ELR (cell line): ENCODE results near the gene TGFB1.

Source experiments
- DNase-seq: peaks from one replicate; pipeline ENCODE4 v3.0.0-alpha.2; 2015; ENCODE audit warnings: low read depth

The TGFB1 gene

GRCh38 chr19:41321204-41321599, 32.5 kb downstream of the TGFB1 start:
- DNase-seq, result no peak

GRCh38 chr19:41320568-41320967, 33.2 kb downstream of the TGFB1 start:
- DNase-seq, result no peak

GRCh38 chr19:41320185-41320518, 33.6 kb downstream of the TGFB1 start:
- DNase-seq, result no peak

- DNase-seq, result no peak
Measured at GRCh38 chr19:41319500-41320184, 34.1 kb downstream of the TGFB1 start.

DNA sequence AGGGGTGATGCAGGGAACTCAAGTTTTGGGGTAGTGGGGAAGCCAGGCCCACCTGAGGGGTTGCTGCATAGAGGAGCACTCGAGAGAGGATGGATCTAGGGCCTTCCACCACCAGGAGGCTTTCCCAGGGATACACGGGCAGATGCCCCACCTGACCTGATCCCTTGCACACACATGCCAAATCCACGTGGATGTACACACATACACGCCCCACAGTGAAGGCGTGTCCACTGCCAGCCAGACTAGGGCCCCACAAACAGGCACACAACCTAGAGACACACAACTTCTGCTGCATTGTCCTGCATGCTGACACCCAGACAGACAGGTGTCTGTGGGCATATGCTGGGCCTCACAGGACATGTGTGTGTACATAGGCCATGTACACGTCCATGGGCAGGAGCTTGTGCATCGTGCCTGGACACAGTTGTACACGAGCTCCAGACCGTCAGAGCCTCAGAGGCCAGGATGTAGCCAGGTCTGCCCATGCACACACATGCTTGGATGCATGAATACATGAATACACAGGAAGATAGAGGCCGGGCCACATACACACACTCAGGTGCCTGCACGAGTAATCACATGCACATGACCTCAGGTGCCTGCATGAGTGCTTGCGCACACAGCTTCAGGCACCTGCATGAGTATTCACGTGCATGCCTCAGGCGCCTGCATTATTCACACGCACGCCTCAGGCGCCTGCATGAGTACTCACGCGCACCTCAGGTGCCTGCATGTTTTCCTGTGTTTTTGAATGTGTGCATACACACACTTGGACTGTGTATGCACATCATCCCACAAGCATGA, 34.8 kb downstream of the TGFB1 start:
- no peak for DNase-seq

DNA sequence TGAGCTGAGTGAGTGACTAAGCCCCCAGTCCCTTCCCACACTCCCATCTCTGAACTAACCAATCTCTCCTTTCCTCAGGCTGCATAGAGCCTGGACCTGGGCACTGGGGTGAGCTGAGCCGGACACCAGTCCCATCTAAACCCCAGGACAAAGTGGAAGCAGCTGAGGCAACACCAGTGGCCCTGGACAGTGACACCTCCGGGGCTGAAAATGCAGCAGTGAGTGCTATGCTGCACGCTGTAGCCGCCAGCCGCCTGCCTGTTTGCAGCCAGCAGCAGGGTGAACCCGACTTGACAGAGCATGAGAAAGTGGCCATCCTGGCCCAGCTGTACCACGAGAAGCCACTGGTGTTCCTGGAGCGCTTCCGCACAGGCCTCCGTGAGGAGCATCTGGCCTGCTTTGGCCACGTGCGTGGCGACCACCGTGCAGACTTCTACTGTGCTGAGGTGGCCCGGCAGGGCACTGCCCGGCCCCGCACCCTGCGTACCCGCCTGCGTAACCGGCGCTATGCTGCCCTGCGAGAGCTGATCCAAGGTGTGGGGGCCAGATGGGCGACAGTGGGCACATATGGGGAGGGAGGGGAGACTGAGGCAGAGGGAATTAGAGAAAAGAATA, 37.3 kb downstream of the TGFB1 start:
- DNase-seq, result no peak

DNA sequence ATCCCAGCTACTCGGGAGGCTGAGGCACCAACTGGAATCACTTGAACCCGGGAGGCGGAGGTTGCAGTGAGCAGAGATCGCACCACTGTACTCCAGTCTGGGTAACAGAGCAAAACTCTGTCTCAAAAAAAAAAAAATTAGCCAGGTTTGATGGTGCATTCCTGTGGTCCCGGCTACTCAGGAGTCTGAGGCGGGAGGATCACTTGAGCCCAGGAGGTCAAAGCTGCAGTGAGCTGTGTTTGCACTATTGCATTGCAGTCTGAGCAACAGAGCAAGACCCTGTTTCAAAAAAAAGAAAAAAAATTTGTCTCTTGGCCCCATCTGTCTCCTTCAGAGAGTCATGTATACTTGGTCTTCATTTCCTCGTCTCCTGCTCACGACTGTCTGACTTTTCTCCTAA, 42.1 kb downstream of the TGFB1 start:
- no peak for DNase-seq

- no peak for DNase-seq
Measured at GRCh38 chr19:41311072-41311471, 42.6 kb downstream of the TGFB1 start.

- peak; percentile 86 for DNase-seq
Measured at GRCh38 chr19:41310033-41310831, 43.5 kb downstream of the TGFB1 start, which contains the start of gene CCDC97. CCDC97 (plus strand) TSS chr19:41310172; CDS start chr19:41310311, 139 bp downstream.

DNA sequence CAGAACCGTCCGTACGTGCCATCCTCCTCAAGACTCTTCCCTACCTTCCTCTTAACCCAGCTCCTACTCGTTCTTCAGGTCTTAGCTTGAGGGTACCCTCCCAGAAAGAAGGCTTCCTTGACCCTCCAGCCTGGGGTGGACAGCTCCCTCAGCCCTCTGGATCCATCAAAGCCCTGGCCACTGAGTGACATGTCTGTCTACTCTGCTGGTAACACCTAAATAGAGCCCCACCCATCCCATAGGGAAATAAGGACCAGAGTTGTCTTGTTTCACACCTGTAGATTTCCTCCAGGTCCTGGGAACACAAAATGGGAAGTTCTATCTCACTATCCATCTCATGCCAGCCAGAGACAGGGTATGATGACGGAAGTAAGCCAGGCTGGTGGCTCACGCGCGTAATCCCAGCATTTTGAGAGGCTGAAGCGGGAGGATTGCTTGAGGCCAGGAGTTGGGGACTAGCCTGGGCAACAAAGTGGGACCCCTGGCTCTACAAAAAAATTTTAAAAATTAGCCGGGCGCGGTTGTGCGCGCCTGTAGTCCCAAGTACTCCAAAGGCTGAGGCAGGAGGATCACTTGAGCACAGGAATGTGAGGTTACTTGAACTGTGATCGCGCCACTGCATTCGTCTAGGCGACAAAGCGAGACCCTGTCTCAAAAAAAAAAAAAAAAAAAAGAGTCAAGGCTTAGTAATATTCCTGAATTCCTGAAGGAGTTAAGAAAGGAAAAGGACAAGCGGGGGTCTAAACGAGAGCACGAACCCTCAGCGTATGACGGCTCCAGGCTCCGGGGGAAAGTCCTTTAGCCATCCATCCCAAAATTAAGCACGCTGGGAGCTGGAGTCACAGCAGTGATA, 44.3 kb downstream of the TGFB1 start:
- peak; percentile 22 for DNase-seq

GRCh38 chr19:41308450-41309179, 45.1 kb downstream of the TGFB1 start:
- peak; percentile 88 for DNase-seq

GRCh38 chr19:41307954-41308449, 45.7 kb downstream of the TGFB1 start:
- DNase-seq, result no peak

DNA sequence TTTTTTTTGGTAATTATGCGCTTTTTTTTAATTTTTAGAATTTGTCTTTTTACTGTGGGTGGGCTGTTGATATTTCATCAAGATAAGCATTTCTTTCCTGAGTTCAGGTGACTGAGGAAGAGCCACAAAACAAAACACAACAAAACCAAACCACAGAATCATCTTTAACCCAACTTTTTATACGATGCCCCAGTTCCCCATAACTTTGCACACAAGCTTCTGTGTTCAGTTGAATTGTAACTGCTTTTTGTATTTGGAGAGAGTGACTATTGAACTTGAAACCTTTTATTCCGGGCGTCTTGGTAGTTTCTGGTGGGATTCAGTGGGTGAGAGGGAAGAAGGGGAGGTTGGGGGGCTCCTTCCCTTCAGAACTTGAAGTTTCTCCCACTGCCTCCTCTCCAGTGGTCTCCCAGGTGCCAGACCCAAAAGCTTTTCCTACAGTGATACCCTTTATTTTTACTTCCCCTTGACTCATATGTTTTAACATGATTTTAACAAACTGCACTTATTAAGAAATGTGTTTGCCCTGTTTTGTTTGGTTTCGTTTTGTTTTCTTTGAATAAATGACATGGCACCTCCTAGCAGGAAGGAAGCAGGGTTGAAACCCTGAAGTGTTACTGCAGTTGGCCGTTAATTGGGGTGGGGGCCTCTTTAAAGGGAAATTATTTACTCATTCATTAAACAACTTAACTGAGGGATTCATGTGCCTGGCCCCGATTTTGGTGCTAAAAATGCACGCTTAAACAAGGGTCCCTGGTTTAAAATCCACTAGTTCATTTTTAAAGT, 46.4 kb downstream of the TGFB1 start:
- no peak for DNase-seq

DNA sequence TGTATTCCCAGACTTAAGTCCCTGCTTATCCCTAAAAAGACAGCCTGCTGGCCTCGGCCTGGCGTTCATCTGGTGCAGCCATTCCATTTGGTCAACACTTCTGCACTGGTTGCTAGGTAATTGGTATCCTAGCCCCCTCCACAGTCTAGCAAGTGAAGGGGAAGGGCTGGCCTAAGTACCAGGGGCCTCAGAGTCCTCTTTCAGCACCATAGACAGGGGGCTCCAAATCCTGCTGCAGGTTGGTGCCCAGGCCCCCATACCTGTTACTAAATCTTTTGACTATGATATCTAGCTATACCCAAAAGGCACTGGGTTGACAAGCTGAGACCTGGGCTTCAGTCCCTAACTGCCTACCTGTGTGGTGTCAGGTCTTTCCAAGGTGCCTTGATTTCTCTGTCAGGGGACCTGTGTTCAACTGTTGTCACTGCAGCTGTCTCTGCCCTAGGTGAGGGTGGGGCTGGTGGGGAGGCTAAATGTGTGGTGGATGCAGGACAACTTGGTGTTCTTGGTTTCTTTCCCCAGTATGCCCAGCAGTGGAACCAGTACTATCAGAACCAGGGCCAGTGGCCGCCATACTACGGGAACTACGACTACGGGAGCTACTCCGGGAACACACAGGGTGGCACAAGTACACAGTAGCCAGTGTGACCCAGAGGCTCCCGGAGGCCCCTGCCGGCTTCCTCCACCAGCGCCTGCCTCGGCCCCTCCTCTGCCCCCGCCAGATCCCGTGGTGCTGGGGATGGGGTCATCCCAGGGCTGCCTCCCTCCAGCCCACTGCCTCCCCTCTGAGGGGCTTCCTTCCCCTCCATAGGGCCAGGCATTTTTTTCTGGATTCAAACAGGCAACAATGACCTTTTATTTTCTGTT, 47.6 kb downstream of the TGFB1 start:
- DNase-seq, result no peak

DNA sequence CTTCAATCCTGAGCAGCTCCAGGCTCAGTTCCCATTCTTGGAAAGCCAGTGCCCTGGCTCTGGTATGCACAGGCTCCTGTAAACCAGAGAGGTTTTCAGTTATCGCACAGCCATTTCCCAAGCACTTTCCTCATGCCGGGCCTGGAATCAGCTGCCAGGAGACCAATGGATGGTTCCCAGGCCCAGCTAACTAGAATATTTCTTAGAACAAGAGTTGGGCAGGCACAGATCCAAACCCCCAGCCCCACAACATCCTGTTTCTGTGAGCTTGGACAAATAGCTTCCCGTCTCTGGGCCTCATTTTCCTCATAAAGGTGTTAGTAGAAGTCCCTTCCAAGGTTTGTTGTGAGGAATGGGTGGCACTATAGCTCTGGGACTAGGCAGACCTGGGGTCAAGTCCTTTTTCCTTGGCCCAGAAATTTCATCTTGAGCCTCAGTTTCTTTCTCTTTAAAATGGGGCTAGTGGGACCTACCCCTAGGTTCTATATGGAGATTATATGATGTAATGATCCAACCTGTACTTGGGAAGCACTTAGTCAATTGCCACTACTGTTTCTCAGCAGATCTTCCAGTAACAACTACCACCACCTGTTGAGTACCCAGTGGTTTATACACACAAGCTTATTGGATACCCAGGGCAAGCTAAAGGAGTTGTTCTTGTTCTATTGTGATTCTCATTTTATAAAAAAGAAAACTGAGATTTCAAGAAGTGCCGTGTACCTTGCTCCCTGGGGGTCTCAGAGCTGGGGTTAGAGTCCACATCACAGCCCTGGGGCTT, 48.8 kb downstream of the TGFB1 start:
- no peak for DNase-seq

- DNase-seq, result no peak
Measured at GRCh38 chr19:41303954-41304353, 49.8 kb downstream of the TGFB1 start.

DNA sequence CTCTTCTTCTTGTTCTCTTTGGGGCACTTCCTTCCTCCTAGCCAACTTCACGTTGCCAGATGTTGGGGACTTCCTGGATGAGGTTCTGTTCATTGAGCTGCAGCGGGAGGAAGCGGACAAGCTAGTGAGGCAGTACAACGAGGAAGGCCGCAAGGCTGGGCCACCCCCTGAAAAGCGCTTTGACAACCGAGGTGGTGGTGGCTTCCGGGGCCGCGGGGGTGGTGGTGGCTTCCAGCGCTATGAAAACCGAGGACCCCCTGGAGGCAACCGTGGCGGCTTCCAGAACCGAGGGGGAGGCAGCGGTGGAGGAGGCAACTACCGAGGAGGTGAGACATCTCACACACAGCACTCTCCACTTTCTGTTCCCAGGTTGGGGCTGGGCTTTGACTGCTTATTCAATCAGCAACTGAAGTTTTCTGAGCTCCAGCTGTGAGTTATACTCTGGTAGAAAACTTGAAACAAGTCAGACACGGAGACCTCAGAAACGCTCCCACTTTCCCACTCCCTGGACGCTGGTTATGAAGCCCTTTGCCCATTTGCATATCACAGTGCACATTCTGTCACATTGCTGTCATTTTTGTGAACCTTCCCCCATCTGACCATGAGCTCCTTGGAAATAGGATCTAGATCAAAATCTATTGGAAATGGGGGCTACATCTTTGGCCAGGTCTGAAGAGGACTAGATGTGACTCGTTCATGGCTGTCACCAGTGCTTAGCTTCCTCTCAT, 50.9 kb downstream of the TGFB1 start:
- DNase-seq, result no peak
